Measurements from ENCODE around the gene FRMD5. TPM values are rescaled to one million over a fixed set of nuclear protein-coding genes. Genes with fewer than 3 reads are reported as not detected.

Gene FRMD5
- total and polyA plus RNA-seq, 7 donors, result under 0.01 to 0.01 TPM; not detected in 5

DNA sequence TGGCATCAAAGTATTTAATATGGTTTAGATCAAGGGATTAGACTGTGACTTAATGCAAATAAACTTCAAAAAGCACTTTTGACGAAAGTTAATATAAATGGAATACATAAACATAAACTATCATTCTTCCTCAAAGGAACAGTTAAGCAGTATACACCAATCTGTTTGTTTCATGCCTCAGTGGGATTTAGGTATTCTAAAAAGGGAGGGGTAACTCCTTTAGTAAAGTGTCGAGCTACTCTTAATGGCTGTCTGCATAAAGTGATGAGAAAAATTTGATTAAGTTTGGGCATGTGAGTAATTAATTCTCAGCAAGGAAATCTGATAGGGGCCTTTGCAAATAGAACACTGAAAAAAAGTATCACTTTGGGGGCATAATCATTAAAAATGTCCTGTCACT, 176.9 kb downstream of the FRMD5 start:
- Histone ChIP-seq H3K27ac (no peak overlapping the region), H3K4me1 (no peaks in the 10 kb centered on the region), H3K27me3 (ENCODE audit: insufficient read depth in 3 of 3, low read length in 2 of 3) (peaks cover 0 to 2% (median 0%) of the 10 kb centered on the region in 3 donors), H3K36me3 (ENCODE audit: insufficient read depth in 1 of 2, low read depth in 1 of 2) (no peaks in the 10 kb centered on the region), H3K9me3 (no peaks in the 10 kb centered on the region), H3K4me3 (no peak overlapping the region)
- intact Hi-C loops (cut with DNase I), result no loop called here
- DNase-seq (no peak), ATAC-seq (no peak)
- TF ChIP-seq, protein P1, sequence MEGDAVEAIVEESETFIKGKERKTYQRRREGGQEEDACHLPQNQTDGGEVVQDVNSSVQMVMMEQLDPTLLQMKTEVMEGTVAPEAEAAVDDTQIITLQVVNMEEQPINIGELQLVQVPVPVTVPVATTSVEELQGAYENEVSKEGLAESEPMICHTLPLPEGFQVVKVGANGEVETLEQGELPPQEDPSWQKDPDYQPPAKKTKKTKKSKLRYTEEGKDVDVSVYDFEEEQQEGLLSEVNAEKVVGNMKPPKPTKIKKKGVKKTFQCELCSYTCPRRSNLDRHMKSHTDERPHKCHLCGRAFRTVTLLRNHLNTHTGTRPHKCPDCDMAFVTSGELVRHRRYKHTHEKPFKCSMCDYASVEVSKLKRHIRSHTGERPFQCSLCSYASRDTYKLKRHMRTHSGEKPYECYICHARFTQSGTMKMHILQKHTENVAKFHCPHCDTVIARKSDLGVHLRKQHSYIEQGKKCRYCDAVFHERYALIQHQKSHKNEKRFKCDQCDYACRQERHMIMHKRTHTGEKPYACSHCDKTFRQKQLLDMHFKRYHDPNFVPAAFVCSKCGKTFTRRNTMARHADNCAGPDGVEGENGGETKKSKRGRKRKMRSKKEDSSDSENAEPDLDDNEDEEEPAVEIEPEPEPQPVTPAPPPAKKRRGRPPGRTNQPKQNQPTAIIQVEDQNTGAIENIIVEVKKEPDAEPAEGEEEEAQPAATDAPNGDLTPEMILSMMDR (IDR thresholded peaks at IDR 0.05), result no peak
- WGBS, 3 donors, result 75 to 81% (median 79%) methylated on average over 2 of the region's 2 CpGs

DNA sequence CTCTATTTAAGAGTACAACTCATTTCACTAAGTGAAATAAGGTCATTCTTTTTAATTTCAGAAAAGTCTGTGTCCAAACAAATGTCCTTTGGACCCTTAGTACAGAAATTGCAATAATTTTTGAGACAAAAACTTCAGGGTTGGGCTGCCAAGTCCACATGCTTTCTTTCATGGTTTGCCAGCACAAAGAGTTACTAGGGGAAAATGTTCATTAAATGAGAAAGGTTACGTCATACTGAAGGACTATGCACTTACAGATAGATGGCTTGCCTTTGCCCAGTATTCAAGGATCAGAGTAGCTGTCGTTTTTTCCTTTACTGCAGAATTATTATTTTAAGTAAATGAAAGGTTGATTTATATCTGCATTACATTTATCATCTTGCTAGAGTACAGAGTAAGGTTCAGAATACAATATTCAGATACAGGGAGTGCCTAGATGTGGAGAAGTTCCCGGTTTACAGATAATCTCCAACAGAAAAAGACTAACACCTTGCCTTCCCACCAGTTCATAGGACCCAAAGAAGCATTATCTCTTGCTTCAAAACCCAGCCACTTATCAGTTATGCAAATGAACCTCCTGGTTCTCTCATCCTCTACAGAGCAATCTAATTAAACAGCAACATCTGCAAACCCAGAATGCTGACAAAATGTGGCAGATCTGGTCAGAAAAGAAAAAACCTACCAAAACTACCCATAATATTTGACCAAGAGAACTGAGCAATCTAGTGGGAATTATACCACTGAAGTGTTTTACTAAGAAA, 179.3 kb downstream of the FRMD5 start:
- ATAC-seq (no peak), DNase-seq (no peak)
- 41 to 46% (median 41%) methylated on average over 3 of the region's 3 CpGs for WGBS, 3 donors
- no peaks in the 10 kb centered on the region for H3K27me3 ChIP-seq (ENCODE audit: insufficient read depth in 3 of 3, low read length in 2 of 3)
- no peaks in the 10 kb centered on the region for H3K4me1 ChIP-seq
- no peaks in the 10 kb centered on the region for H3K9me3 ChIP-seq
- TF ChIP-seq, protein P1 (IDR thresholded peaks at IDR 0.05), result no peak
- H3K4me3 ChIP-seq, result no peak overlapping the region
- H3K36me3 ChIP-seq (ENCODE audit: insufficient read depth in 1 of 2, low read depth in 1 of 2), result no peaks in the 10 kb centered on the region
- intact Hi-C loops (cut with DNase I), result no loop called here
- no peak overlapping the region for H3K27ac ChIP-seq

DNA sequence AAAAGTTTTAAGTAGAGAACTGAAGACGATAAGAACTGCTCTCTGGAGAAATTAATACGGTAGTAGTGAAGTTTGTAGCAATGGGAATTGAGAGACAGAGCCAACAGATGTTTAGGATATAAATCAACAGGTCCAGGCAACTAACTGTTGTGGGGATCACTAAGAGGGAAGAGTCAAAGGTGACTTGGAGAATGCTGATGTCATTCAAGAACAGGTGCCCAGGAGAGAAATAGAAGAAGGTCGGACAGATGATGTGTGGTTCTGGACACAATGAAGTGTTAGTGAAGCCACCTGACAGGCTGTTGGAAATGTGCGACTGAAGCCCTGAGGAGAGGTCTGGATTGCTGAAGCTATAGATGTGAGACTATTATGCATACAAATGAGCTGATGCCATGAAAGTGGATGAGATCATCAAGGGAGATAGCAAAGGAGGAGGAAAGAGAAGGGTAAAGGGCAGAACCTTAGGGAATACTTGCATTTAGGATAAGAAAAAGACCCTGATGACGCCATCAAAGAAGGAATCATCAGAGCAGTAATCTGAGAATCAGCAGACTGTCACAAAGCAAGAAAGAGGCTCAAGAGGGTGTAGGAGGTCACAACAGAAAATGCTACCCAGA, 183.7 kb downstream of the FRMD5 start:
- intact Hi-C loops (cut with DNase I), result no loop called here
- H3K9me3 ChIP-seq, result no peaks in the 10 kb centered on the region
- no peaks in the 10 kb centered on the region for H3K4me1 ChIP-seq
- no peak for DNase-seq
- no peaks in the 10 kb centered on the region for H3K27me3 ChIP-seq (ENCODE audit: insufficient read depth in 3 of 3, low read length in 2 of 3)
- 39 to 53% (median 49%) methylated on average over 5 of the region's 5 CpGs for WGBS, 3 donors
- H3K27ac ChIP-seq, result no peak overlapping the region
- no peaks in the 10 kb centered on the region for H3K36me3 ChIP-seq (ENCODE audit: insufficient read depth in 1 of 2, low read depth in 1 of 2)
- no peak overlapping the region for H3K4me3 ChIP-seq
- ATAC-seq, result no peak
- TF ChIP-seq, protein P1 (IDR thresholded peaks at IDR 0.05), result no peak

GRCh38 chr15:44010089-44010488, 185.0 kb downstream of the FRMD5 start:
- ATAC-seq (no peak), DNase-seq (no peak)
- intact Hi-C loops (cut with DNase I), result no loop called here
- H3K4me3 ChIP-seq, result no peak overlapping the region
- TF ChIP-seq, protein P1 (IDR thresholded peaks at IDR 0.05), result no peak
- no peaks in the 10 kb centered on the region for H3K36me3 ChIP-seq (ENCODE audit: insufficient read depth in 1 of 2, low read depth in 1 of 2)
- no peaks in the 10 kb centered on the region for H3K27me3 ChIP-seq (ENCODE audit: insufficient read depth in 3 of 3, low read length in 2 of 3)
- no peaks in the 10 kb centered on the region for H3K9me3 ChIP-seq
- no peaks in the 10 kb centered on the region for H3K4me1 ChIP-seq
- no peak overlapping the region for H3K27ac ChIP-seq
- 64 to 80% (median 71%) methylated on average over 1 of the region's 1 CpG for WGBS, 3 donors

Data from psoas muscle (tissue), 8 donors.